Activated CD8-positive, alpha-beta memory T cell treated with anti-CD3 and anti-CD28 coated beads for 48 hours (primary cell): ENCODE data around the gene SVOPL.
"Not testable (repeated sequence)": the region's sequence is repeated elsewhere in the genome, so short reads cannot be mapped to it uniquely, and the experiment has no call there.

Source experiments
- DNase-seq, 3 experiments: peaks; one replicate each; pipeline ENCODE4 v3.0.0-alpha.2; 2020; ENCODE audit warnings: low read depth in 2 of 3, low spot score in 2 of 3

SVOPL gene, protein sequence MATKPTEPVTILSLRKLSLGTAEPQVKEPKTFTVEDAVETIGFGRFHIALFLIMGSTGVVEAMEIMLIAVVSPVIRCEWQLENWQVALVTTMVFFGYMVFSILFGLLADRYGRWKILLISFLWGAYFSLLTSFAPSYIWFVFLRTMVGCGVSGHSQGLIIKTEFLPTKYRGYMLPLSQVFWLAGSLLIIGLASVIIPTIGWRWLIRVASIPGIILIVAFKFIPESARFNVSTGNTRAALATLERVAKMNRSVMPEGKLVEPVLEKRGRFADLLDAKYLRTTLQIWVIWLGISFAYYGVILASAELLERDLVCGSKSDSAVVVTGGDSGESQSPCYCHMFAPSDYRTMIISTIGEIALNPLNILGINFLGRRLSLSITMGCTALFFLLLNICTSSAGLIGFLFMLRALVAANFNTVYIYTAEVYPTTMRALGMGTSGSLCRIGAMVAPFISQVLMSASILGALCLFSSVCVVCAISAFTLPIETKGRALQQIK

DNA sequence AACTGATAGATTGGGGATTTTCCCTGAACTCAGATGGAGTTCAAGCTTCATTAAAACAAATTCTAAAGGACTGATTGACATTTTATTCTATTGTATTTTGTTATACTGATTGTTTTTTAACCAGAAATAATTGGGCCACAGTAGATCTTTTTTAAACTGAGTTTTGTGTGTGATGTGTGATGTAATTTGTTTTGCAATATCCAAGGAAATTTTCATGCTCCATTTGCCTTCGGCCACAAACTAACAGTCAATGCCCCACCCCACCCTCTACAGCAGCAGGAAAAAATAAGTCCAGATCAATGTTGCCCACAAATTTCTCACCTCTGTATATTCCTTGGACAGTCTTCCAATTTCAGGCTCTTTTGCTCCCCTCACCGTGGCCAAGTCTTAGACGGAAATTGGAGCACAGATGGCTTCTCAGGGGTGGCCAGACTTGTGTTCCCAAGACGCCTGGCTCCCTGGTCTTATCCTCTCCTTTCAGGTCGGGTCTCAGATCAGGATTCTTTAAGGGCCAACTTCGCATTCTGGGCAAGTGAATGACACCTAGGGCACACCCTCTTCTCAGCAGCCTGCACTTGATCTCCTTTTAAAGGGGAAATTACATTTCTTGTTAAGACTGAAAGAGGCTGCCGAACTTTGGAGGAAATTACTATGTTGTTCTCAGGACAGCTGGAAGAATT is at the start of gene SVOPL:
Gene SVOPL, minus strand, starts transcription at position 506 of the 680 bp plus-strand sequence. CDS start 22,317 bp downstream, outside the sequence.
- DNase-seq = no peak

DNA sequence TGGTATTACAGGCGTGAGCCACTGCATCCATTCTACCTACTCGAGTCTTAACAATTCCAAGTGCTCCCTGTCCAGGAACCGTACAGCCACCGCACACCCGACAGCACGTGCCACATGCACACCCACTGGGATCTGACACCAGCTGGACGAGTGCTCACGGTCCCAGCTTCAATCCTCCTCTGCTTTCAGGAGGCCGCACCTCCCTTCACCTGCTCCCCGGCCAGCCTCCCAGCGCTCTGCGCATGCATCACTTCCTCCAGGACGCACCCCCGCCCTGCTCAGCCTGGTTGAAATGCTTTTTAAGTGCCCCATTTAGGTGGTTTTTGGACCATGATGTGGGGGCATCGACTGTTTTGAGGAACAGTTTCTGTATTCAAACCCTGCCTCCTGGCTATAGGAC is 49.3 kb upstream of the SVOPL start:
- no peak for DNase-seq

DNA sequence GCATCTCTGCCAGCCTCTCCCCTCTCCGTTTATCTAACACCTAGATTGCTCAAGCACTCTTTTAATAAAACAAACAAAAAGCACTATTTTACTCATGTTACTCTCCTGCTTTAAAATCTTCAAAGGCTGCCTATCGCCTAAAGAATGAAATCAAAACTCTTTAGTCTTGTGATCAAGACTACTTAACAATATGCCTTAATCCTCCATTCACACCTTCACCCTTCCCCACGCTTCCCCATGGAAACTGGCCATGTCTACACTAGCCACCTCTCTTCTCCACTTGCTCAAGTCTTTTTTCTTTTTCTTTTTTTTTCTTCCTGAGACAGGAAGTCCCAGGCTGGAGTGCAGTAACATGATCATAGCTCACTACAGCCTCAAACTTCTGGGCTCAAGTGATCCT is 48.8 kb upstream of the SVOPL start:
- DNase-seq = no peak

DNA sequence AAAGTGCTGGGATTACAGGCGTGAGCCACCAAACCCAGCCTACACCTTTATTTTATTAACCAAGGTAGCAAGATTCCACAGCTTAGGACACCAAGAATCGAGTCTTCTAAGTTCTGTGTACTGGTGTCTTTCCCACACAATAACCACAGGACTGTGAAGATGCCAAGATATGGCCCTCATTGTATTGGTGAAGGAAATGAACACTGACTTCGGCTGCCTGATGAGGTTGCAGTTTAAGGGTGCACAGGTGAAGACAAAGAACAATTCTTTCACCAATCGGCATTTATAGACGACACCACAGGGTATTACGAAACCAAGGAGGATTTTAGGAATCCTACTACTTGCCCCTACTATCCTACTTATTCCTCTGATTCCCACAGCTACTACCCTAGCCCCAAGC is 47.5 kb upstream of the SVOPL start:
- no peak for DNase-seq

DNA sequence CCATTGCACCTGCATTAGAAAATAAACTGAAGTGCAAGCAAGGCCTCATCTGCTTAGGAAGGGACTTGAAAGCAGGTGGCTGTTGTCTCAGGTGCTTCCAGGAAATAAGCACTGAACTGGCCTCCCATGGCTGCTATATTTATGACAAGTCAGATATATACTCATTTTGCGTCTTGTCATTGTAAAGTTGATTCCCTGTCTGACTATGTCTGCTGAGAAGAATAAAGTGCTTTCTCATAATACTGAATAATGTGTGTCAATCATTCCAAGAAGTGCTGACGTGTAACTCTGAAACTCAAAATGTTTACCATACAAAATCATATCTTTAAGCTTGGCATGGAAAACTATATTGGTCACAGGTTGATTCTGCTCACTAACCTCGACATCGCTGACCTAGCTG is 44.9 kb upstream of the SVOPL start:
- no peak for DNase-seq

DNA sequence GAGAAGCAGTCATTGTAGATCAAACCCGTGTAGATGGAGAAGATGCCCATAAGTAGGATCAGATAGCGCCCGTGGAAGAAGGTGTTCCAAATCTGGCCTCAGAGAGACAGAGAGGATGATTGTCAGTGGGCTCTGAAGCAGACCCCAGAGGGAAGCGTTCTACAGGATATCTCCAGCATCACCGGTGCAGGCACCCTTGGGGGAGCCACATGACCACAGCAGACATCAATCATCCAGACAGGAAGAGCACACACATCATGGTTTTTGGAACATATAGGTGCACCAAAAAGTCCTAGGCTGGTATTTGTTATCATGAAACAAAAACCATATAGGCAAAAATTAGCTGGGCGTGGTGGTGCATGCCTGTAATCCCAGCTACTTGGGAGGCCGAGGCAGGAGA is 44.0 kb upstream of the SVOPL start:
- no peak for DNase-seq

DNA sequence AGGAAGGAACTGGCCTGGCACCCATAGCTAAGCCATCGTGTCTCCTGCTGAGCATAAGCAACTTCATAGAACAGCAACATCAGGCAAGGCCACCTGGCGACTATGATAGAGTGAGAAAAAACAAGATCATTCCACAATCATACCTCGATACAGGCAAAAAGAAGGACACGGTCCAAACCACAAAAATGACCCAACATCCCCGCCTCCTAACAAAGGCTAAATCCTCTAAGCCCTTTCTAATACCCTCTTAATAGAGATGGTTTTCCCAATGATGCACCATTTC is 40.2 kb upstream of the SVOPL start:
- DNase-seq = no peak

DNA sequence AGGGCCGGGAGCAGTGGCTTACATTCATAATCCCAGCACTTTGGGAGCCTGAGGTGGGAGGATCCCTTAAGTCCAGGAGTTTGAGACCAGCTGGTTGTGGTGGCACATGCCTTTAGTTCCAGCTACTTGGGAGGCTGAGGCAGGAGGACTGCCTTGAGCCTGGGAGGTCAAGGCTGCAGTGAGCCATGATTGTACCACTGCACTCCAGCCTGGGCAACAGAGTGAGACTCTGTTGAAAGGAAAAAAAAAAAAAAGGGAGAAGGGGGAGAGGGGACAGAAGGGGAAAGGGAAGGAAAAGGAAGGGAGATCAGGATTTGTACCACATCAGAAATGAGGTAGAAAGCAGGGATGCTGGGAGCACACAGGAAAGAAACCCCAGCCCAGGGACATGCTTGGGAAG is 38.7 kb upstream of the SVOPL start:
- DNase-seq = no peak

DNA sequence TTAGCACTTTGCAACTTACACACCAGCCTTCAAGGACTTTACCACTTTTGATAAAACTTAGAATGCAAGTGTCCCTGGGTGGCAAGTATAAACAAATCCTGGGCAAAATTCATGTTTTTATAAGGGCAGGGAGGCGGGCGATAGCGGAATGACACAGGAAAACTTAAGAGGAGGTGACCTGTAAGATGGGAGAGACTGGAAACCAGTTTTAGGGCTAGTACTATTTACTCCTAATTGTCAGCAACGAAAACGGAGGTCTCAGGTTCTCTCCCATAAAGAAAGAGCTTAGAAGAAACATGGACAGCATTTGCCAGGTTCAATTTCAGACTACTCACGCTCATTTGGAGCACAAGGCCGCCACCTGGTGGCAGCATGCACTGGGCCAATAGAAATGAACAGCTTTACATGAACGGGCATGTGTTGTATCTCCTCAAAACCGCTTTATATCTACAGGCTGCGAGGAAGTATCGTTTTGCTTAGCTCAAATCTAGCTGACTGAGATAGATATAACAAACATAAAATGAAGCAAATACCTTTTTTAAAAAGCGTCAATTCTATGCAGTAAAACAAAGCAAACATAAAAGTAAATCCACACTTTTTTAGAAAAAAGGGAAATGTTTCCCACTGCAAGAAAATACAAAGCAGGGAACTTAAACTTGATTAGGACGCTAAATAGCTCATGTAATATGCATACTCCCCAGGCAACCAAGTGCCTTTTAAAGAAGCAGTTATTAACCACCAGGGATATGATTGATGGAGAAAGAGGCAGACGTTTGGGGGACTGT is 37.6 kb upstream of the SVOPL start:
- peak; percentile 43 to 55 (median 53) for DNase-seq

DNA sequence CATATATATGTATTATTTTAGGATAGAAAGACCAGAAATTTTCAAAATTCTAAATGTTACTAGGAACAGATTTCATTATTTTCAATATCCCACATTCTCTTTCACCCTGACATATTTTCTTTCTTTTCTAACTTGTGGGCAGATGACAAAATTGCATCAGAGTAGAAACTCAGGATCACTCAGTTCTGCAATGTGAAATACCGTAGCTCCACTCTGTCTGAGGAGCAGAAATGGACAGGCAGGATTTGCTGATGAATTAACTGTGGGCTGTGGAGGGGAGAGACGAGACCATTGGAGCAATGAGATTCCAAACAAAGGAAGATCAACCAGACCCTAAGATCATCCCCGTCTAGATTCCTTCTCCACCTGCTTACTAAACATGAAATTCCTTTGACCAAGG is 37.0 kb upstream of the SVOPL start:
- DNase-seq = no peak

DNA sequence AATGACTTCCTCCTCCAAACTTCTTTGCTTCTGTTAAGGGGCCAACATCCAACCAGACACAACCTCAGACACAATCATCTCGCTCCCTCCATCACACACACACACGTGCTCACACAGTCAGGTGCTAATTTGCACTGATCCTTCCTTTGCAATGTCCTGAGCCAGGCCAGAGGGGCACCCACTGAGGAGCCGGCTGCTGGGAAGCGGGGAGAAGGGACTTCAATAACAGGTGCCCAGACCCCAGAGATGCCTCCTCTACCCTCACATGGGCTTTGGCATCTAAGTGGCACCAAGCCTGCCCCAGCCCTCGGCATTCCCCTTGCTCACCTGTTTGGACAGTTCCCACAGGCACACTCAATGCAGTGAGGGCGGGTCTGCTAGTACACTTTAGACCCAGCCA is 34.2 kb upstream of the SVOPL start:
- no peak for DNase-seq

DNA sequence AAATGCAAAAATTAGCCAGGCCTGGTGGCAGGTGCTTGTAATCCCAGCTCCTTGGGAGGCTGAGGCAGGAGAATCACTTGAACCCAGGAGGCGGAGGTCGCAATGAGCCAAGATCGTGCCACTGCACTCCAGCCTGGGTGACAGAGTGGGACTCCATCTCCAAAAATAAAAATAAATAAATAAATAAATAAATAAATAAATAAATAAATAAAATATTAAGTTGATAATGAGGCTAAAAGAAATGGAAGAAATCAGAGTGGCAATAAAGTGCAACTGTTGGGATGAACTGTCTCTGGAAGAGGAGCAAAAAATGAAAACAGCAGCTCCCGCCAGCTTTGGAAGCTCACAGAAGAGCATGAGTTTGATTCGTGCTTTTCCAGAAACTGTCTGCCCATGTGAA is 30.6 kb upstream of the SVOPL start:
- DNase-seq = not testable (repeated sequence)

DNA sequence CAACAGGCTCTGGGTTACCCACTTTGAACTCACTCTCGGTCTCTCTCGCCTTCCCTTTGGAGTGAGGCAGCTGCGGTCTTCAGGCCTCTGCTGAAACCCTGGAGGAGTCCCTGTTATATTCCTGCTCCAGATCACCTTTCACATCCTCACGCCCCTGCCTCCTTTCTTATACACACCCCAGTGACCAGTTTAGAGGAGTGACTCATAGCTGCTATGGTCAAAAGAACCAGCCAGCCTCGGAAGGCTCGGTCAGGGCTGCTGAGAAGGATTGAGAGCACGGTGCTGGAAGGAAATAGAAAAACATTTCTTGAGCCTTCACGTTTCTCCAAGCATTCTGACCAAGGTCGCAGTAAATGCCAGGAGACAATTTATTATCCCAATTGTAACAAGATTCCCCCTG is 28.3 kb upstream of the SVOPL start:
- no peak for DNase-seq

DNA sequence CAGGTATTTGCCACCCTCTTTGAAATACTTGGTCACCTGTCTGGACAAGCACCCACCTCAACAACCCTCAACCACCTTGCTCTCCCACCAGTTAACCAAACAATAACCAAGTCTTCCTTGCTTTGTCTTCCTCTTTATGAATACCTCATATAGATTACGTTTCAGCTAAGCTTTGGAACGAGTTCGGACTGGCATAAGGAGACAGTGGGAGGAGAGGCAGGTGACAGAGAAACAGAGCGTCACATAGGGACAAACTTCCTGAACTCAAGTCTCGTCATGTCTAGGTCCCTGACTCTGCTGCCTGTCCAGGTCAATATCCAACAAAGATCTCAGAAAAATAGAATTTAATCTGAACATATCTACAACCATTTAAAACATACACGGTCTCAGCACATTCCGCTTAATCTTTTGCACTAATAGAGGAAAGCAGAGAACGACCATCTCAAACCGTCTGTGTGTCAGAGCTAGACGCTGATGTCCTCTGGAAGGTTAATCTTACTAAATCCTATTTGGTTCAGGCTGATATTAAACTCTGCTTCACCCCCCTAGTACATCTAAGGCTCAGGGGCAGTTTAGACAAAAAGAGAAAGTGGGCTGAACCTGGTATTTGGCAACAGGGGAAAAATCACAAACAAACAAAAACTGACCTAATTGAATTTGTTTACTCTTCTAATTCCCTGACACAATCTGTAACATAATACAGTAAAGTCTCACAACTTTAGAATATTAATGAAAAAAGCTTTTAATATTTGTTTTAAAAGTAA is 26.4 kb upstream of the SVOPL start:
- DNase-seq = no peak

DNA sequence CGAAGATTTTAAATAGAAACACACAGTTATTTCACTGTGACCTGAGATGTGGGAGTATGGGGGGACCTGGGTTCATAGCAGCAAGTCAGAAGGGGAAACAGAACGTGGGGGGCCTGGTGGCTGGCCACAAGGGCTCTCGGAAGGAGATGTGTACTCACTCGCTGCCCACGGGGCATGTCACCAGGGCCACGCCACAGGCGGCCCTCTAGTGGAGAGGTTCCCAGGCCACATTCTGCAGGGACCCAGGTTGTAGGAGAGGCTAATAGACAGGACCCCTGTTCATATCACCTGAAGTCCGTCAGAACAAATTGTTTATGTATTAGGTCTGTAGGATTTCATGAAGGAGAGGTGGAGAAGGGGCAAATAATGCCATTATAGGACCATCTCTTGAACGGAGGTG is 25.1 kb upstream of the SVOPL start:
- no peak for DNase-seq

DNA sequence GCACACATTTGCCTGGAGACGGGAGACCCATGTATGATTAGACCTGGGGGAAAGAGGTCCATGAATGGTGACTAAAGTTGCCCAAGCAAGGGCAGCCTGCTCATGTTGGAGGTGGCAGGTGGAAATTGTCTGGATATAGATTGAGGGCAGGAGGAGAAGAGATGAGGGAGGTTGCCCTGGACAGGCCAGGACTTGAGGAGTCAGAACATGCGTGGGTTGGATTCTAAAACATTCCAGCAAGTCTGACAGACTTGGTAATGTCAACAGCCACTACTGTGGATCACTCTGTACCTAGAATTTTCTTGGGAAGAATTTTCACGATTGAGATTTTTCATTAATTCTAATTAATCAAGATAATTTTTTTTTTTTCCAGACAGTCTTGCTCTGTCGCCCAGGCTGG is 19.1 kb upstream of the SVOPL start:
- DNase-seq = no peak

DNA sequence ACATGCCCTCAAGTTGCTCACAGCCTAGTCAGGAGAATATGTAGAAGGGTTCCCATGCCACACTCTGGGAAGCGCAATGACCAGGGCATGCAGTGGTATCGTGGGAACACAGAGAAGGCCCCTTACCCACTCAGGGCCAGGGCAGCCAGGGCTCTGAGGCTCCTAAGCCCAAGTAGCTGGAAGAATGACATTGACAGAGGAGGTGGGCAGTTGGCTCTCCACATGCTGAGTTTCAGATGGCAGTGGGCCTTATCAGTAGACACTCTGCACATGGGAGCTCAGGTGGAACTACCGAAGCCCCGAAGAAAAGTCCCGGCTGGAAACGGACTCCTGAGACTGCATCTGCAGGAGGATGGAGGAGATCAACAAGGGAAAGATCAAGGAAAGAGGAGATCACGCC is 15.7 kb upstream of the SVOPL start:
- no peak for DNase-seq

DNA sequence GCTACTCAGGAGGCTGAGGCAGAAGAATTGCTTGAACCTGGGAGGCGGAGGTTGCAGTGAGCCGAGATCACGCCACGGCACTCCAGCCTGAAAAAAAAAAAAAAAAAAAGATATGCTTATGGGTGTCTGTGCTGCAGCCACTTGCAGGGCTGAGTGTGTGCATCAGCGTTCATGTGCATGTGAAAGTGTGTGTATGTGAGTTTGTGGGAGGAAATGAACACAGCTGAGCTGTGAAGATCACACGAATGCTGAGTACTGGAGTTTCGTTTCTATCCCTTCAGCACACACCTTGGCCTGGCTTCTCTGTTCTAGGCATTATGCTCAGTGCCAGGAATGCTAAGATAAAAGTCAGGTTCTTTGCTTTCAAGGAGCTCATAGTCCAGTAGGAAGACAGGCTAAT is 12.0 kb upstream of the SVOPL start:
- DNase-seq = no peak

DNA sequence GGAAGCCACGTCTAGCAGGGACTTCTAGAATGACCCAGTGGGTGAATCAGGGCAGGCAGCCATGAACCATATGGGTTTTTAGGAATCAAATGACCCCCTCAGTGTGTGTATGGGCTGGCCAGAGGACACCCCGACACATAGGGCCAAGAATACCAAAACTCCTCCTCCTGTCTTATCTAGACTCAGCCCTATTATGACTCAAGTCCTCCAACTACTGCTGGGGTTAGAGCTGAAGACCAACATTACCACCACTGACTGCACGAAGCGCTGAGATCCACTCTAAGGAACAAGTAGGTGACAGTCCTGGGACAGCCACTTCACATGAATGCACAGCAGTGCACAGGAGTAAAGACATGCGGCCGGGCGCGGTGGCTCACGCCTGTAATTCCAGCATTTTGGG is 11.5 kb upstream of the SVOPL start:
- DNase-seq = no peak

DNA sequence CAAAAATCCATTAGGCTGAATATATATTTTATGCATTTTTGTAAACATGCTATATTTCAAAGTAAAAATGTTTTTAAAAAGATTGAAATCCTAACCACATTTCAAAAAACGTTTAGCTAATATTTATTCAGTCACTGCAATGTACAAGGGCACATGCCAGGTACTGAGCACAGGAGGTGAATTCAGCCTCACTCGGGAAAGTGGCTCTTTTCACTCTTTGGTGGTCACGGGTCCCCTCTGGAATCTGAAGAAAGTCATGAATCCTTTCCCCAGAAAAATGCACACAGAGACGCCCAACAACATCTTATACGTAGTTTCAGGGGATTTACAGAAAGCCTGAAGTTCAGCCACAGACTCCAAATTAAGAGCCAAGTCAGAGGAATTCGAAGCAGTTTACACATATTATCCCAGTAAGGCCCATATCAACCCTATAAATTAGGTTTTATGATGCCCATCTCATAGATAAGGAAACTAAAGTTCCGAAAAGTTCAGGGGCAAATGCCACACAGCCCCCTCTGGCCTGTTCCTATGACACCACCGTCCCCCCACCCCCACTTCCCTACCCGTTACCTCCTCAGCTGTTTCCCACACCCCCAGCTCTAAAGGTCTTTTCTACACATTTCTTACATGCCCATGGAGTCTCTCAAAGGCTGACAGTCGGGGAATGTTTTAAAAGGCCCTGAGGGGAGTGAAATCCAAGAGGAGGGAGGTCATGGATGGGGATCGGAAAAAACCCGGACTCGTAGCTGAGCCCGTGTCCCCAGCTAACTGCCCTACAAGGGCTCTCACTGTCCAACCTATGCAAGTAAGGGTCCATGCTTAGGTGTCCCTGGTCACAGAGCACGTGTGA is 9.6 kb upstream of the SVOPL start:
- DNase-seq = no peak
